ENCODE measurements around the gene THAP4. TPM values are rescaled to one million over a fixed set of nuclear protein-coding genes. Genes with fewer than 3 reads are reported as not detected.

The THAP4 gene
- total RNA-seq, 6 experiments from 2014 or later, result 40.6 to 47.9 (median 43.0) TPM

DNA sequence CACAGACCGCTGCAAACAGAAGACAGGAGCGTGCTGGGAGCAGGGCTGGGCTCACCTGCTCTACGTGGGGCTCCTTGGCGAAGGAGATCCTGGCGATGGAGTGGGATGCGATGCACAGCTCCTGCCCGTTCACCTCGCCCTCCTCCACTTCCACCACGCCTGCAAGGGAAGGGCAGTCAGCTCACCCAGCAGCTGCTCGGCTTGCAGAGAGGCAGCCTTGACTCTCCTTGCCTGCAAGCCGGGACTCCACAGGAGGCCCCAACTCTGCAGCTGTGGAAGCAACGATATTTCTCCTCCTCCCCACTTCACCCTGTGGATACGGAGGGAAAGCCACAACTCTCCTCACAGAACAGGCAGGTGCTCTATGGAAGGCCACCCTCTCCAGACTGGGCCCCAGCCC is 35.1 kb downstream of the THAP4 start:
- DNase-seq, result no peak
- TF ChIP-seq, protein P1, sequence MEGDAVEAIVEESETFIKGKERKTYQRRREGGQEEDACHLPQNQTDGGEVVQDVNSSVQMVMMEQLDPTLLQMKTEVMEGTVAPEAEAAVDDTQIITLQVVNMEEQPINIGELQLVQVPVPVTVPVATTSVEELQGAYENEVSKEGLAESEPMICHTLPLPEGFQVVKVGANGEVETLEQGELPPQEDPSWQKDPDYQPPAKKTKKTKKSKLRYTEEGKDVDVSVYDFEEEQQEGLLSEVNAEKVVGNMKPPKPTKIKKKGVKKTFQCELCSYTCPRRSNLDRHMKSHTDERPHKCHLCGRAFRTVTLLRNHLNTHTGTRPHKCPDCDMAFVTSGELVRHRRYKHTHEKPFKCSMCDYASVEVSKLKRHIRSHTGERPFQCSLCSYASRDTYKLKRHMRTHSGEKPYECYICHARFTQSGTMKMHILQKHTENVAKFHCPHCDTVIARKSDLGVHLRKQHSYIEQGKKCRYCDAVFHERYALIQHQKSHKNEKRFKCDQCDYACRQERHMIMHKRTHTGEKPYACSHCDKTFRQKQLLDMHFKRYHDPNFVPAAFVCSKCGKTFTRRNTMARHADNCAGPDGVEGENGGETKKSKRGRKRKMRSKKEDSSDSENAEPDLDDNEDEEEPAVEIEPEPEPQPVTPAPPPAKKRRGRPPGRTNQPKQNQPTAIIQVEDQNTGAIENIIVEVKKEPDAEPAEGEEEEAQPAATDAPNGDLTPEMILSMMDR (IDR thresholded peaks at IDR 0.05), result no peak
- H3K27me3 Mint-ChIP-seq (ENCODE audit: insufficient read depth), result no peaks in the 10 kb centered on the region
- no peak overlapping the region for H3K27ac Mint-ChIP-seq
- H3K4me1 Mint-ChIP-seq (ENCODE audit: low read depth), result peaks cover 14% of the 10 kb centered on the region
- peaks cover 25% of the 10 kb centered on the region for H3K36me3 Mint-ChIP-seq (ENCODE audit: low read depth)
- H3K4me3 Mint-ChIP-seq, result no peak overlapping the region
- H3K9me3 Mint-ChIP-seq, result no peaks in the 10 kb centered on the region

DNA sequence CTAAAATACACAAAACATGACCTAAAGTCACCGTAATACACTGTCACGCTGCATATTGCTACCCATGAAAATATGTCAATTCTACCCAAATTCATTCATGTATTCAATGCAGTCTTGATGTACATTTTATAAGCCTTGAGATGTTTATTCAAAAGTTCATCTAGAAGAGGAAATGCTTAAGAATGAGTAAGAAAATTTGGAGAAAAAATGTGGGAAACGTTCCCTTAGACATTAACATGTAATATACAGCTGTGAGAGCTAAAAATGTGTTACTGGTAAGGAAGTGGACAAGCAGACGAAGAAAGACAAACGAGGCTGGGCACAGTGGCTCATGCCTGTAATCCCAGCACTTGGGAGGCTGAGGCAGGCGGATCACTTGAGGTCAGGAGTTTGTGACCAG is 37.3 kb downstream of the THAP4 start:
- peaks cover 25% of the 10 kb centered on the region for H3K36me3 Mint-ChIP-seq (ENCODE audit: low read depth)

DNA sequence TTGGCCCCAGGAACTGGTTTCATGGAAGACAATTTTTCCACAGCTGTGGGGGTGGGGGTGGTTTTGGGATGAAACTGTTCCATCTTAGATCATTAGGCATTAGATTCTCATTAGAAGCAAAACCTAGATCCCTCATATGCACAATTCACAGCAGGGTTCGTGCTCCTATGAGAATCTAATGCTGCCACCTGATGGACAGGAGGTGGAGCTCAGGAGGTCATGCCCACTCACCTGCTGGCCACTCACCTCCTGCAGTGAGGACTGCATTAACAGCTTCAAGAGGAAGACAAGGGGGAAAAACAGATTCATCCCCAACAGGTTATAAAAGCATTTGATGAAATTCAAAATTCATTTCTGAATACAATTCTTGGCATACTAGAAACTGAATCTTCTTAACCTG is 38.5 kb downstream of the THAP4 start:
- TF ChIP-seq, protein P1 (IDR thresholded peaks at IDR 0.05), result peak; percentile 32; the same call in 1 of the 2 replicates
- Mint-ChIP-seq H3K4me1 (ENCODE audit: low read depth) (peaks cover 14% of the 10 kb centered on the region), H3K9me3 (no peaks in the 10 kb centered on the region), H3K4me3 (no peak overlapping the region), H3K27me3 (ENCODE audit: insufficient read depth) (no peaks in the 10 kb centered on the region), H3K27ac (peak overlapping the region; percentile 36; the same call in 1 of the 2 replicates), H3K36me3 (ENCODE audit: low read depth) (peaks cover 28% of the 10 kb centered on the region)
- no peak for DNase-seq

More for the DNA sequence above, 37.3 kb downstream of the THAP4 start:
- DNase-seq, result no peak
- TF ChIP-seq, protein P1 (IDR thresholded peaks at IDR 0.05), result no peak
- Mint-ChIP-seq H3K4me3 (no peak overlapping the region), H3K9me3 (no peaks in the 10 kb centered on the region), H3K27ac (no peak overlapping the region), H3K27me3 (ENCODE audit: insufficient read depth) (no peaks in the 10 kb centered on the region), H3K4me1 (ENCODE audit: low read depth) (peaks cover 14% of the 10 kb centered on the region)

DNA sequence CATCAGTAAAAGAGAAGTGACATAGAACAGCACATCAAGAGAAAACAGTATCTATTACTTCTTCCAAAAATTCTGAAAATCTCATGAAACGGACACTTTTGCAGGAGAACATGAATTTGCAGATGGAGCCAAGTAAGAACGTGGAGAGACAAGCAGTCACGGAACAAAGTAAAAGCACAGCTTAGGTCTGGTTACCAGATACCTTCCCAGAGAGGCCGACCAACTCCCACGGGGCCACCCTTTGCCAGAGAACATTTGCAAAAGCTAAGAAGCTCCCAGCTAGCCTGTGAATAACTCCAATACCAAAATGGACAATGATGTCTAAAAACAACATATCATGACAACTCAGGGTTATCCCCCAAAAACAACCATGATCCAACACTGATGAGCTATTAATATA is 38.9 kb downstream of the THAP4 start:
- no peaks in the 10 kb centered on the region for H3K27me3 Mint-ChIP-seq (ENCODE audit: insufficient read depth)
- no peak overlapping the region for H3K4me3 Mint-ChIP-seq
- DNase-seq, result no peak
- TF ChIP-seq, protein P1 (IDR thresholded peaks at IDR 0.05), result no peak
- peaks cover 26% of the 10 kb centered on the region for H3K36me3 Mint-ChIP-seq (ENCODE audit: low read depth)
- no peaks in the 10 kb centered on the region for H3K9me3 Mint-ChIP-seq
- peaks cover 14% of the 10 kb centered on the region for H3K4me1 Mint-ChIP-seq (ENCODE audit: low read depth)
- no peak overlapping the region for H3K27ac Mint-ChIP-seq

DNA sequence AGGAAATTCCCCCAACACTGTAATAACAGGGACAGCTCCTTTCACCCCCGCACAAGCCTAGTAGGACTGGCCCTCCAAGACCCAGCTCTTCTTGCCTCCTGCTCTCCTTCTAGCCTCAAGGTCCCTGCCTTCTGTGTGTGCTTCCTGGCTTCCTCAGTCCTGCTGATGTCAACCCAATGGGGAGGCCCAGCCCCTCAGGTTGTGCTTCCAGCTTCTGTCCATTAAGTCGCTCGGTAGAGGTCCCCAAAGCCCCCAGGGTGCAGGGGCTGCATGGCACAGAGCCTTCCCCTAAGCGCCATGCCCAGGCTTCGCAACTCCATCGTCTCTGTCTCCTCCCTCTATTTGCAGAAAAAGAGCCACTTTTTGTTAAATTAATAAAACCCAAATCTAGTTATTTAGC is 39.4 kb downstream of the THAP4 start:
- TF ChIP-seq, protein P1 (IDR thresholded peaks at IDR 0.05), result no peak
- peaks cover 26% of the 10 kb centered on the region for H3K36me3 Mint-ChIP-seq (ENCODE audit: low read depth)
- DNase-seq, result no peak
- H3K4me3 Mint-ChIP-seq, result no peak overlapping the region
- H3K27ac Mint-ChIP-seq, result no peak overlapping the region
- no peaks in the 10 kb centered on the region for H3K27me3 Mint-ChIP-seq (ENCODE audit: insufficient read depth)
- H3K4me1 Mint-ChIP-seq (ENCODE audit: low read depth), result peaks cover 14% of the 10 kb centered on the region
- no peaks in the 10 kb centered on the region for H3K9me3 Mint-ChIP-seq
